WTC11 (cell line): ENCODE data around the gene TMC1. TPM values are rescaled to one million over a fixed set of nuclear protein-coding genes. Genes with fewer than 3 reads are reported as not detected.

ENCODE experiments used
- ATAC-seq: fragments of 200-7000 bp; cut with Tn5 transposase; 2 replicates; pipeline ENCODE4 v1.10.0; 2021; ENCODE audit warnings: mild to moderate bottlenecking, moderate library complexity
- CTCF ChIA-PET: fragments of 300-600 bp; sonication (Branson Sonifier 250); formaldehyde crosslinking; loops from one replicate; lab custom pipeline; 2021; ENCODE audit warnings: antibody characterized with exemption; lab: Charles Lee
- POLR2A ChIA-PET: fragments of 350-600 bp; sonication (Branson Sonifier 250); formaldehyde crosslinking; loops from one replicate; lab custom pipeline; 2021; ENCODE audit warnings: antibody characterized with exemption; lab: Charles Lee
- DNase-seq: peaks from one replicate; pipeline ENCODE4 v3.0.0; 2021; ENCODE audit warnings: low spot score
- H3K27ac Mint-ChIP-seq: 2 replicates; pipeline ENCODE4 v1.8.0; 2021; ENCODE audit warnings: mixed read lengths
- H3K27me3 Mint-ChIP-seq: 2 replicates; pipeline ENCODE4 v1.8.0; 2021; ENCODE audit warnings: low read depth, mild to moderate bottlenecking, moderate library complexity, mixed read lengths
- H3K36me3 Mint-ChIP-seq: 2 replicates; pipeline ENCODE4 v1.8.0; 2021; ENCODE audit warnings: mixed read lengths
- H3K4me1 Mint-ChIP-seq: 2 replicates; pipeline ENCODE4 v1.8.0; 2022; ENCODE audit warnings: mixed read lengths
- H3K4me3 Mint-ChIP-seq: 2 replicates; pipeline ENCODE4 v1.8.0; 2021; ENCODE audit warnings: mild to moderate bottlenecking, moderate library complexity, mixed read lengths
- H3K9me3 Mint-ChIP-seq: 2 replicates; pipeline ENCODE4 v1.8.0; 2021; ENCODE audit warnings: mixed read lengths
- CREM ChIP-seq: sonication (generic); formaldehyde crosslinking; IDR thresholded peaks from 2 replicates; pipeline ENCODE4 v1.8.1; 2022; ENCODE audit warnings: mild to moderate bottlenecking, missing genetic modification reagents, moderate library complexity
- ESRRA ChIP-seq: sonication (generic); formaldehyde crosslinking; IDR thresholded peaks from 2 replicates; pipeline ENCODE4 v1.8.1; 2022; ENCODE audit warnings: mild to moderate bottlenecking, missing genetic modification reagents, borderline replicate concordance
- FOXJ3 ChIP-seq: sonication (generic); formaldehyde crosslinking; IDR thresholded peaks from 2 replicates; pipeline ENCODE4 v1.9.0; 2021; ENCODE audit warnings: missing genetic modification reagents, mild to moderate bottlenecking, borderline replicate concordance
- GRHL2 ChIP-seq: fragments of 250-450 bp; sonication (Bioruptor Pico); IDR thresholded peaks from 2 replicates; pipeline ENCODE4 v1.8.0; 2022; ENCODE audit warnings: mild to moderate bottlenecking, moderate library complexity; ENCODE audit not compliant: insufficient replicate concordance, severe bottlenecking
- MXD4 ChIP-seq: fragments of 250-450 bp; sonication (Bioruptor Pico); IDR thresholded peaks from 2 replicates; pipeline ENCODE4 v1.8.0; 2021; ENCODE audit warnings: mild to moderate bottlenecking, moderate library complexity, borderline replicate concordance
- NFYB ChIP-seq: sonication (generic); formaldehyde crosslinking; conservative IDR thresholded peaks from 2 replicates; pipeline ENCODE4 v1.8.0; 2022; ENCODE audit warnings: low read depth, missing genetic modification reagents
- NR1H2 ChIP-seq: sonication (generic); formaldehyde crosslinking; IDR thresholded peaks from 2 replicates; pipeline ENCODE4 v1.9.0; 2021; ENCODE audit warnings: mild to moderate bottlenecking, moderate library complexity, missing genetic modification reagents
- NR2C2 ChIP-seq: sonication (generic); formaldehyde crosslinking; IDR thresholded peaks from 2 replicates; pipeline ENCODE4 v1.8.0; 2022; ENCODE audit warnings: mild to moderate bottlenecking, missing genetic modification reagents
- SMAD3 ChIP-seq: sonication (generic); formaldehyde crosslinking; IDR thresholded peaks from 2 replicates; pipeline ENCODE4 v1.8.0; 2022; ENCODE audit warnings: missing genetic modification reagents, mild to moderate bottlenecking, borderline replicate concordance
- TEAD1 ChIP-seq: sonication (generic); formaldehyde crosslinking; IDR thresholded peaks from 2 replicates; pipeline ENCODE4 v1.8.0; 2022; ENCODE audit warnings: mild to moderate bottlenecking, missing genetic modification reagents
- TP53 ChIP-seq: sonication (generic); formaldehyde crosslinking; IDR thresholded peaks from 2 replicates; pipeline ENCODE4 v1.8.1; 2023; ENCODE audit warnings: mild to moderate bottlenecking, missing genetic modification reagents
- ZNF396 ChIP-seq: fragments of 250-450 bp; sonication (Bioruptor Pico); IDR thresholded peaks from 2 replicates; pipeline ENCODE4 v1.8.0; 2021; ENCODE audit warnings: mild to moderate bottlenecking, moderate library complexity, borderline replicate concordance
- total RNA-seq: library from RNA; stranded (reverse); gene quantifications from 3 replicates; pipeline ENCODE4 v1.2.3, GENCODE V29; 2021
- TF ChIP-seq, protein P1 (sequence below): sonication (generic); formaldehyde crosslinking; IDR thresholded peaks from 2 replicates; pipeline ENCODE4 v1.8.0; 2022; ENCODE audit warnings: missing genetic modification reagents
- TF ChIP-seq, protein P2 (sequence below): sonication (generic); formaldehyde crosslinking; IDR thresholded peaks from 2 replicates; pipeline ENCODE4 v1.8.1; 2022; ENCODE audit warnings: missing genetic modification reagents, borderline replicate concordance
- TF ChIP-seq, protein P3 (sequence below): sonication (generic); formaldehyde crosslinking; IDR thresholded peaks from 2 replicates; pipeline ENCODE4 v1.8.0; 2022; ENCODE audit warnings: mild to moderate bottlenecking, missing genetic modification reagents
- TF ChIP-seq, protein P4 (sequence below): sonication (generic); formaldehyde crosslinking; IDR thresholded peaks from 2 replicates; pipeline ENCODE4 v1.8.1; 2023; ENCODE audit warnings: mild to moderate bottlenecking, missing genetic modification reagents
- TF ChIP-seq, protein P5 (sequence below): sonication (generic); formaldehyde crosslinking; IDR thresholded peaks from 2 replicates; pipeline ENCODE4 v1.8.1; 2022; ENCODE audit warnings: low read depth, missing genetic modification reagents, borderline replicate concordance
- TF ChIP-seq, protein P6 (sequence below): fragments of 250-450 bp; sonication (Bioruptor Pico); IDR thresholded peaks from 2 replicates; pipeline ENCODE4 v2.1.2; 2022; ENCODE audit warnings: mild to moderate bottlenecking, moderate library complexity

Gene TMC1
- total RNA-seq, 1 experiment from 2014 or later: 0.31 TPM

DNA sequence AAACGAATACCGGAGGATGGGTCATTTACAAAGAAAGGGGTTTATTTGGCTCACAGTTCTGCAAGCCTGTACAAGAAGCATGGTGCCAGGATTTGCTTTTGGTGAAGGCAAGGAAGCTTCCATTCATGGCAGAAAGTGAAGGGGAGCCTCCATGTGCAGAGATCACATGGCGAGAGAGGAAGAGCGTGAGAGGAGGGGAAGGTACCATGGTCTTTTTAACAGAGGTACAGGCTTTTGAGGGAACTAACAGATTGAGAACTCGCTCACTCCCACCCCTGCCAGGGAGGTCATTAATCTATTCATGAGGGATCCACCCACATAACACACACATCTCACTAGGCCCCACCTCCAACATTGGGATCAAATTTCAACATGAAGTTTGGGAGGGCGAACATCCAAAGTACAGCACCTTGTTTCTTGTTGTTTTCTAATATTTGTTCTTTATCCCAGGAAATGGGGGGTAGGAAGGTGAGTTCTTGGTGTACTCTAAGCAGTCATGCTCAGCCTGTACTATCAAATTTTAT, 18.5 kb downstream of the TMC1 start:
- Mint-ChIP-seq H3K4me3 (no peak overlapping the region), H3K27ac (0 out of 2 replicates have a peak overlapping the region, but pooled peaks have one; percentile 5), H3K36me3 (peaks cover 21% of the 10 kb centered on the region), H3K4me1 (peaks cover 16% of the 10 kb centered on the region), H3K9me3 (peaks cover 24% of the 10 kb centered on the region), H3K27me3 (no peaks in the 10 kb centered on the region)
- POLR2A ChIA-PET: no interaction called here
- ATAC-seq (peak; percentile 89), DNase-seq (peak; percentile 14)
- CTCF ChIA-PET: no interaction called here
- TF ChIP-seq SMAD3 (CRISPR knock-in tag): no peak
- TF ChIP-seq FOXJ3 (CRISPR knock-in tag): no peak
- TF ChIP-seq TP53 (CRISPR knock-in tag): no peak
- no peak for TF ChIP-seq MXD4 (CRISPR knock-in tag)
- TF ChIP-seq GRHL2: no peak
- TF ChIP-seq, protein P1, sequence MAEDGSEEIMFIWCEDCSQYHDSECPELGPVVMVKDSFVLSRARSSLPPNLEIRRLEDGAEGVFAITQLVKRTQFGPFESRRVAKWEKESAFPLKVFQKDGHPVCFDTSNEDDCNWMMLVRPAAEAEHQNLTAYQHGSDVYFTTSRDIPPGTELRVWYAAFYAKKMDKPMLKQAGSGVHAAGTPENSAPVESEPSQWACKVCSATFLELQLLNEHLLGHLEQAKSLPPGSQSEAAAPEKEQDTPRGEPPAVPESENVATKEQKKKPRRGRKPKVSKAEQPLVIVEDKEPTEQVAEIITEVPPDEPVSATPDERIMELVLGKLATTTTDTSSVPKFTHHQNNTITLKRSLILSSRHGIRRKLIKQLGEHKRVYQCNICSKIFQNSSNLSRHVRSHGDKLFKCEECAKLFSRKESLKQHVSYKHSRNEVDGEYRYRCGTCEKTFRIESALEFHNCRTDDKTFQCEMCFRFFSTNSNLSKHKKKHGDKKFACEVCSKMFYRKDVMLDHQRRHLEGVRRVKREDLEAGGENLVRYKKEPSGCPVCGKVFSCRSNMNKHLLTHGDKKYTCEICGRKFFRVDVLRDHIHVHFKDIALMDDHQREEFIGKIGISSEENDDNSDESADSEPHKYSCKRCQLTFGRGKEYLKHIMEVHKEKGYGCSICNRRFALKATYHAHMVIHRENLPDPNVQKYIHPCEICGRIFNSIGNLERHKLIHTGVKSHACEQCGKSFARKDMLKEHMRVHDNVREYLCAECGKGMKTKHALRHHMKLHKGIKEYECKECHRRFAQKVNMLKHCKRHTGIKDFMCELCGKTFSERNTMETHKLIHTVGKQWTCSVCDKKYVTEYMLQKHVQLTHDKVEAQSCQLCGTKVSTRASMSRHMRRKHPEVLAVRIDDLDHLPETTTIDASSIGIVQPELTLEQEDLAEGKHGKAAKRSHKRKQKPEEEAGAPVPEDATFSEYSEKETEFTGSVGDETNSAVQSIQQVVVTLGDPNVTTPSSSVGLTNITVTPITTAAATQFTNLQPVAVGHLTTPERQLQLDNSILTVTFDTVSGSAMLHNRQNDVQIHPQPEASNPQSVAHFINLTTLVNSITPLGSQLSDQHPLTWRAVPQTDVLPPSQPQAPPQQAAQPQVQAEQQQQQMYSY: no peak
- TF ChIP-seq, protein P2, sequence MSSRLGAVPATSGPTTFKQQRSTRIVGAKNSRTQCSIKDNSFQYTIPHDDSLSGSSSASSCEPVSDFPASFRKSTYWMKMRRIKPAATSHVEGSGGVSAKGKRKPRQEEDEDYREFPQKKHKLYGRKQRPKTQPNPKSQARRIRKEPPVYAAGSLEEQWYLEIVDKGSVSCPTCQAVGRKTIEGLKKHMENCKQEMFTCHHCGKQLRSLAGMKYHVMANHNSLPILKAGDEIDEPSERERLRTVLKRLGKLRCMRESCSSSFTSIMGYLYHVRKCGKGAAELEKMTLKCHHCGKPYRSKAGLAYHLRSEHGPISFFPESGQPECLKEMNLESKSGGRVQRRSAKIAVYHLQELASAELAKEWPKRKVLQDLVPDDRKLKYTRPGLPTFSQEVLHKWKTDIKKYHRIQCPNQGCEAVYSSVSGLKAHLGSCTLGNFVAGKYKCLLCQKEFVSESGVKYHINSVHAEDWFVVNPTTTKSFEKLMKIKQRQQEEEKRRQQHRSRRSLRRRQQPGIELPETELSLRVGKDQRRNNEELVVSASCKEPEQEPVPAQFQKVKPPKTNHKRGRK (CRISPR knock-in tag): no peak
- TF ChIP-seq NR1H2: no peak
- no peak for TF ChIP-seq NR2C2 (CRISPR knock-in tag)
- TF ChIP-seq, protein P3, sequence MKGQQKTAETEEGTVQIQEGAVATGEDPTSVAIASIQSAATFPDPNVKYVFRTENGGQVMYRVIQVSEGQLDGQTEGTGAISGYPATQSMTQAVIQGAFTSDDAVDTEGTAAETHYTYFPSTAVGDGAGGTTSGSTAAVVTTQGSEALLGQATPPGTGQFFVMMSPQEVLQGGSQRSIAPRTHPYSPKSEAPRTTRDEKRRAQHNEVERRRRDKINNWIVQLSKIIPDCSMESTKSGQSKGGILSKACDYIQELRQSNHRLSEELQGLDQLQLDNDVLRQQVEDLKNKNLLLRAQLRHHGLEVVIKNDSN (CRISPR knock-in tag): no peak
- TF ChIP-seq, protein P4, sequence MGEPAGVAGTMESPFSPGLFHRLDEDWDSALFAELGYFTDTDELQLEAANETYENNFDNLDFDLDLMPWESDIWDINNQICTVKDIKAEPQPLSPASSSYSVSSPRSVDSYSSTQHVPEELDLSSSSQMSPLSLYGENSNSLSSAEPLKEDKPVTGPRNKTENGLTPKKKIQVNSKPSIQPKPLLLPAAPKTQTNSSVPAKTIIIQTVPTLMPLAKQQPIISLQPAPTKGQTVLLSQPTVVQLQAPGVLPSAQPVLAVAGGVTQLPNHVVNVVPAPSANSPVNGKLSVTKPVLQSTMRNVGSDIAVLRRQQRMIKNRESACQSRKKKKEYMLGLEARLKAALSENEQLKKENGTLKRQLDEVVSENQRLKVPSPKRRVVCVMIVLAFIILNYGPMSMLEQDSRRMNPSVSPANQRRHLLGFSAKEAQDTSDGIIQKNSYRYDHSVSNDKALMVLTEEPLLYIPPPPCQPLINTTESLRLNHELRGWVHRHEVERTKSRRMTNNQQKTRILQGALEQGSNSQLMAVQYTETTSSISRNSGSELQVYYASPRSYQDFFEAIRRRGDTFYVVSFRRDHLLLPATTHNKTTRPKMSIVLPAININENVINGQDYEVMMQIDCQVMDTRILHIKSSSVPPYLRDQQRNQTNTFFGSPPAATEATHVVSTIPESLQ: no peak
- TF ChIP-seq, protein P5, sequence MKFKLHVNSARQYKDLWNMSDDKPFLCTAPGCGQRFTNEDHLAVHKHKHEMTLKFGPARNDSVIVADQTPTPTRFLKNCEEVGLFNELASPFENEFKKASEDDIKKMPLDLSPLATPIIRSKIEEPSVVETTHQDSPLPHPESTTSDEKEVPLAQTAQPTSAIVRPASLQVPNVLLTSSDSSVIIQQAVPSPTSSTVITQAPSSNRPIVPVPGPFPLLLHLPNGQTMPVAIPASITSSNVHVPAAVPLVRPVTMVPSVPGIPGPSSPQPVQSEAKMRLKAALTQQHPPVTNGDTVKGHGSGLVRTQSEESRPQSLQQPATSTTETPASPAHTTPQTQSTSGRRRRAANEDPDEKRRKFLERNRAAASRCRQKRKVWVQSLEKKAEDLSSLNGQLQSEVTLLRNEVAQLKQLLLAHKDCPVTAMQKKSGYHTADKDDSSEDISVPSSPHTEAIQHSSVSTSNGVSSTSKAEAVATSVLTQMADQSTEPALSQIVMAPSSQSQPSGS (CRISPR knock-in tag): no peak
- TF ChIP-seq CREM (CRISPR knock-in tag): no peak
- TF ChIP-seq TEAD1: no peak
- TF ChIP-seq NFYB: no peak
- TF ChIP-seq ZNF396 (CRISPR knock-in tag): no peak
- TF ChIP-seq, protein P6, sequence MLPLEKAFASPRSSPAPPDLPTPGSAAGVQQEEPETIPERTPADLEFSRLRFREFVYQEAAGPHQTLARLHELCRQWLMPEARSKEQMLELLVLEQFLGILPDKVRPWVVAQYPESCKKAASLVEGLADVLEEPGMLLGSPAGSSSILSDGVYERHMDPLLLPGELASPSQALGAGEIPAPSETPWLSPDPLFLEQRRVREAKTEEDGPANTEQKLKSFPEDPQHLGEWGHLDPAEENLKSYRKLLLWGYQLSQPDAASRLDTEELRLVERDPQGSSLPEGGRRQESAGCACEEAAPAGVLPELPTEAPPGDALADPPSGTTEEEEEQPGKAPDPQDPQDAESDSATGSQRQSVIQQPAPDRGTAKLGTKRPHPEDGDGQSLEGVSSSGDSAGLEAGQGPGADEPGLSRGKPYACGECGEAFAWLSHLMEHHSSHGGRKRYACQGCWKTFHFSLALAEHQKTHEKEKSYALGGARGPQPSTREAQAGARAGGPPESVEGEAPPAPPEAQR (CRISPR knock-in tag): no peak
- TF ChIP-seq ESRRA (CRISPR knock-in tag): no peak
